Parathyroid adenoma (tissue), 2 donors: ENCODE results near the gene PSMB7.

ENCODE experiments used
- H2AFZ ChIP-seq: fragments of 300-600 bp; sonication (generic); one replicate; pipeline ENCODE4 v1.7.0; 2017; ENCODE audit warnings: antibody characterized with exemption, mild to moderate bottlenecking
- H3K27ac ChIP-seq: fragments of 300-600 bp; sonication (generic); one replicate; pipeline ENCODE4 v1.7.0; 2017
- H3K27me3 ChIP-seq: fragments of 300-600 bp; sonication (generic); one replicate; pipeline ENCODE4 v1.7.0; 2017; ENCODE audit warnings: low read length; ENCODE audit not compliant: control insufficient read depth, insufficient read depth
- H3K36me3 ChIP-seq: fragments of 300-600 bp; sonication (generic); one replicate; pipeline ENCODE4 v1.7.0; 2017; ENCODE audit warnings: low read length; ENCODE audit not compliant: control insufficient read depth, insufficient read depth
- H3K4me1 ChIP-seq: fragments of 300-600 bp; sonication (generic); one replicate; pipeline ENCODE4 v1.7.0; 2017; ENCODE audit warnings: control low read depth
- H3K4me2 ChIP-seq: fragments of 300-600 bp; sonication (generic); one replicate; pipeline ENCODE4 v1.7.0; 2017; ENCODE audit warnings: low read length
- H3K4me3 ChIP-seq: fragments of 300-600 bp; sonication (generic); one replicate; pipeline ENCODE4 v1.7.0; 2017; ENCODE audit warnings: low read depth, low read length
- H3K79me2 ChIP-seq: fragments of 300-600 bp; sonication (generic); one replicate; pipeline ENCODE4 v1.7.0; 2017; ENCODE audit warnings: control low read depth
- H3K9ac ChIP-seq: fragments of 300-600 bp; sonication (generic); one replicate; pipeline ENCODE4 v1.7.0; 2017; ENCODE audit warnings: mild to moderate bottlenecking
- H3K9me3 ChIP-seq: fragments of 300-600 bp; sonication (generic); one replicate; pipeline ENCODE4 v1.7.0; 2017; ENCODE audit warnings: low read length; ENCODE audit not compliant: control insufficient read depth
- TF ChIP-seq, protein P1 (sequence below): fragments of 300-600 bp; sonication (generic); IDR thresholded peaks from one replicate; pipeline ENCODE4 v1.7.0; 2017; ENCODE audit warnings: antibody characterized with exemption, mild to moderate bottlenecking
- donor health status: primary hyperparathyroidism.

Gene PSMB7

DNA sequence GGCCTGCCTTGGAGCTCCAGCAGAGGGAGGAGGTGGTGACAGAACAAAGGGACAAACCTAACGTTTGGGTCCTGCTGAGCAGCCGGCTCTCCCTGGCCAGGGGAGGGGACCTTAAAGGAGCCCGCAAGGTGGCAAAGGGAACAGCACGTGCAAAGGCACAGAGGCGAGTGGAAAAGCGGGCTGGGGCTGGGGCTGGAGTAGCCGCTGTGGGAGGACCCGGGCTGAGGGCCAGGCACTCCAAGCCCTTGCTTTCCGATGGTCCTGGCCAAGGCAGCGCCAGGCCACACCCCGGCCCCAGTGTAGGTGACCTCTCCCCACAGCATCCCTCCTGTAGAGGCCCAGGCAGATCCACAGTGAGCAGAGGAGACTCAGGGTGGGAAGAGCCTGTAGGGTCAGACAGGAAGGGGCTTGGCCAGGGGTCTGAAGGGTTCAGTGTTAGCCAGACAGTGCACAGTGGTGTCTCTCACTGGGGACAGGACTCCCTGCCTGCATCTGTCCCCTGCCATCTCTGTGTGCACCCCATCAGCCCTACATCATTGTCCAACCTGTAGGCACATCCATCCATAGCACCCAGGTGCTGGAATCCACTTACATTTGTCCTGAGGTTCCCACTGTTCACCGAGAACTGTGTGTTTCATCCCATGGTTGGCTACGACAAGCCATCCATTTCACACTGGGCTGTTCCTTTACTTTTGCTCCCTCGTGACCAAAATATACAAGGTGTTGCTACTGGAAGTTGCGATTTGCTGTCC, 80.5 kb downstream of the PSMB7 start:
- H3K4me1 ChIP-seq = no peaks in the 10 kb centered on the region
- H3K27ac ChIP-seq = no peak overlapping the region
- H3K4me3 ChIP-seq = no peak overlapping the region
- H2AFZ ChIP-seq = no peak overlapping the region
- no peaks in the 10 kb centered on the region for H3K27me3 ChIP-seq
- no peak overlapping the region for H3K4me2 ChIP-seq
- no peaks in the 10 kb centered on the region for H3K36me3 ChIP-seq
- no peaks in the 10 kb centered on the region for H3K9me3 ChIP-seq
- TF ChIP-seq, protein P1, sequence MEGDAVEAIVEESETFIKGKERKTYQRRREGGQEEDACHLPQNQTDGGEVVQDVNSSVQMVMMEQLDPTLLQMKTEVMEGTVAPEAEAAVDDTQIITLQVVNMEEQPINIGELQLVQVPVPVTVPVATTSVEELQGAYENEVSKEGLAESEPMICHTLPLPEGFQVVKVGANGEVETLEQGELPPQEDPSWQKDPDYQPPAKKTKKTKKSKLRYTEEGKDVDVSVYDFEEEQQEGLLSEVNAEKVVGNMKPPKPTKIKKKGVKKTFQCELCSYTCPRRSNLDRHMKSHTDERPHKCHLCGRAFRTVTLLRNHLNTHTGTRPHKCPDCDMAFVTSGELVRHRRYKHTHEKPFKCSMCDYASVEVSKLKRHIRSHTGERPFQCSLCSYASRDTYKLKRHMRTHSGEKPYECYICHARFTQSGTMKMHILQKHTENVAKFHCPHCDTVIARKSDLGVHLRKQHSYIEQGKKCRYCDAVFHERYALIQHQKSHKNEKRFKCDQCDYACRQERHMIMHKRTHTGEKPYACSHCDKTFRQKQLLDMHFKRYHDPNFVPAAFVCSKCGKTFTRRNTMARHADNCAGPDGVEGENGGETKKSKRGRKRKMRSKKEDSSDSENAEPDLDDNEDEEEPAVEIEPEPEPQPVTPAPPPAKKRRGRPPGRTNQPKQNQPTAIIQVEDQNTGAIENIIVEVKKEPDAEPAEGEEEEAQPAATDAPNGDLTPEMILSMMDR = no peak
- H3K9ac ChIP-seq = no peak overlapping the region
- H3K79me2 ChIP-seq = no peaks in the 10 kb centered on the region

GRCh38 chr9:124333203-124333579, 82.1 kb downstream of the PSMB7 start:
- no peaks in the 10 kb centered on the region for H3K79me2 ChIP-seq
- H3K4me3 ChIP-seq = no peak overlapping the region
- TF ChIP-seq, protein P1 = no peak
- H3K36me3 ChIP-seq = no peaks in the 10 kb centered on the region
- no peaks in the 10 kb centered on the region for H3K27me3 ChIP-seq
- H3K4me2 ChIP-seq = no peak overlapping the region
- no peaks in the 10 kb centered on the region for H3K4me1 ChIP-seq
- H2AFZ ChIP-seq = no peak overlapping the region
- no peak overlapping the region for H3K9ac ChIP-seq
- H3K27ac ChIP-seq = no peak overlapping the region
- H3K9me3 ChIP-seq = no peaks in the 10 kb centered on the region

- no peaks in the 10 kb centered on the region for H3K36me3 ChIP-seq
- no peaks in the 10 kb centered on the region for H3K79me2 ChIP-seq
- TF ChIP-seq, protein P1 = no peak
- no peaks in the 10 kb centered on the region for H3K27me3 ChIP-seq
- no peaks in the 10 kb centered on the region for H3K9me3 ChIP-seq
- H3K4me1 ChIP-seq = no peaks in the 10 kb centered on the region
- no peak overlapping the region for H3K4me2 ChIP-seq
- no peak overlapping the region for H3K27ac ChIP-seq
- no peak overlapping the region for H3K9ac ChIP-seq
- no peak overlapping the region for H3K4me3 ChIP-seq
- no peak overlapping the region for H2AFZ ChIP-seq
These were observed 82.7 kb downstream of the PSMB7 start for GRCh38 chr9:124332361-124333202.

DNA sequence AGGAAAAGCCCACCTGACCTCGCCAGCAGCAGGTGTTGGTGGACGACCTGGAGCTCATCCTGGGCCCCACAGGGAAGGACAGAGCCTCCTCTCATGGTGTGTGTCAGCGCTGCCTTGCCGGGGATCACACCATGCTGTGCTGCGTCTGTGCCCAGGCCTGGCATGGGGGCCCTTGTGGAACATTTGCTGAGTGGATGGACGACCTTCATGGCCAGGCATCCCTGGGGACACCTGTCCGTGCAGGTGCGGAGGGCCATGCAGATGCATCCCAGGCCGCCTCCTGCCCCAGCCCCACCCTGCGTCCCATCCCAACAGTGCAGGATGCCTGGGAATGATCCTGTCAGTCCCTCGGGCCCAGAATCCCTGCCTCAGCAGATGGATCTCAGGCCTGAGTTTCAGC, 83.7 kb downstream of the PSMB7 start:
- Histone ChIP-seq H2AFZ (no peak overlapping the region), H3K9ac (no peak overlapping the region), H3K4me2 (no peak overlapping the region), H3K27ac (no peak overlapping the region), H3K4me3 (no peak overlapping the region), H3K27me3 (no peaks in the 10 kb centered on the region), H3K79me2 (no peaks in the 10 kb centered on the region), H3K9me3 (no peaks in the 10 kb centered on the region), H3K36me3 (no peaks in the 10 kb centered on the region), H3K4me1 (no peaks in the 10 kb centered on the region)
- TF ChIP-seq, protein P1 = no peak
